ENCODE measurements around the gene FOSL2. TPM values are rescaled to one million over a fixed set of nuclear protein-coding genes. Genes with fewer than 3 reads are reported as not detected.

FOSL2 gene
- total and polyA plus RNA-seq, 8 donors = 10.0 to 39.1 (median 21.1) TPM

DNA sequence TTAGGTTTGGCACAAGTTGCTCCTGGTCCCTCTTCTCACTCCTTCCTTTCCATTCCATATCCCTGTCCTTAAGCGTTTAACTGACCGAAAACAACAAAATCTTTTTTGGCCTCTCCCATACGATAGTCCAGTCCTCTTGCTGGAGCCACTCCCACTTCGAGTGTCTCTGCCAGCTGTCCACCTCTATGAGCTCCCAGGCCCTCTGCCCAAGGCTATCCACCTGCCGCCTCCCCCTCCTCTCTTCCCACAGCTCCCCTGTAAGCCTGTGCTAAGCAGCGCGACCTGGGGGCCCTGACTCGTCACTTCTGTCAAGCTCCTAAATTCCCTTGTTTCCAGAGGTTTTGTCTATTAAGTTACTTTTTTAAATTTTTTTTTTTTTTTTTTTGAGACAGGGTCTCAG is 47.0 kb upstream of the FOSL2 start:
- Histone ChIP-seq H3K36me3 (no peaks in the 10 kb centered on the region), H3K27ac (no peak overlapping the region), H3K27me3 (no peaks in the 10 kb centered on the region), H3K4me3 (no peak overlapping the region), H3K4me1 (peaks cover 7 to 28% (median 25%) of the 10 kb centered on the region in 3 donors), H3K9me3 (no peaks in the 10 kb centered on the region)
- TF ChIP-seq, protein P1, sequence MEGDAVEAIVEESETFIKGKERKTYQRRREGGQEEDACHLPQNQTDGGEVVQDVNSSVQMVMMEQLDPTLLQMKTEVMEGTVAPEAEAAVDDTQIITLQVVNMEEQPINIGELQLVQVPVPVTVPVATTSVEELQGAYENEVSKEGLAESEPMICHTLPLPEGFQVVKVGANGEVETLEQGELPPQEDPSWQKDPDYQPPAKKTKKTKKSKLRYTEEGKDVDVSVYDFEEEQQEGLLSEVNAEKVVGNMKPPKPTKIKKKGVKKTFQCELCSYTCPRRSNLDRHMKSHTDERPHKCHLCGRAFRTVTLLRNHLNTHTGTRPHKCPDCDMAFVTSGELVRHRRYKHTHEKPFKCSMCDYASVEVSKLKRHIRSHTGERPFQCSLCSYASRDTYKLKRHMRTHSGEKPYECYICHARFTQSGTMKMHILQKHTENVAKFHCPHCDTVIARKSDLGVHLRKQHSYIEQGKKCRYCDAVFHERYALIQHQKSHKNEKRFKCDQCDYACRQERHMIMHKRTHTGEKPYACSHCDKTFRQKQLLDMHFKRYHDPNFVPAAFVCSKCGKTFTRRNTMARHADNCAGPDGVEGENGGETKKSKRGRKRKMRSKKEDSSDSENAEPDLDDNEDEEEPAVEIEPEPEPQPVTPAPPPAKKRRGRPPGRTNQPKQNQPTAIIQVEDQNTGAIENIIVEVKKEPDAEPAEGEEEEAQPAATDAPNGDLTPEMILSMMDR (IDR thresholded peaks at IDR 0.05) = no peak
- DNase-seq (peak in 3 of 6 donors; percentile 58 to 65 (median 59)), FAIRE-seq (no peak), ATAC-seq (peak; percentile 34 to 75 (median 57))
- intact Hi-C loops (cut with DNase I) = no loop called here
- WGBS, 2 donors = 29 to 40% methylated on average over 8 of the region's 8 CpGs

DNA sequence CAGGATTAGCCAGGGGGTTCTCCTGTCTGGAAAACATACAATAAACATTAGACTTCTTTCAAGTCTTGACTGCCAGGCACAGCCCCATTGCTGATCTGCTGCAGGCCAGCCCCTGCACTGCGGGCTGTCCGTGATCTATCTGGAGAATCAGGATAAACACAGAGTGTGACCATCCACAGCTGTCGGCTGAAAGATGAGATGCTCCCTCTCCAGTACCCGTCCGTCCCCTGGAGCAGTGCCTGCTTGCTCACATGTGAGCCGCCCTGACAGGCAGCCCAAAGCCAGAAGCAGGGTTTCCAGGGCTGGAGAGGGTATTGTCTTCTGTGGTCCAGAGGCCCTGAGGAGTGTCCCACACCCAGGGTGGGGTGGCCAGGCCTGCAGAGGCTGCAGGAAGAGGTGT is 46.1 kb upstream of the FOSL2 start:
- Histone ChIP-seq H3K36me3 (no peaks in the 10 kb centered on the region), H3K4me1 (peaks cover 7 to 18% (median 16%) of the 10 kb centered on the region in 3 donors), H3K9me3 (no peaks in the 10 kb centered on the region), H3K27ac (no peak overlapping the region), H3K27me3 (no peaks in the 10 kb centered on the region), H3K4me3 (no peak overlapping the region)
- WGBS, 2 donors = 85 to 90% methylated on average over 6 of the region's 6 CpGs
- ATAC-seq (no peak), FAIRE-seq (no peak), DNase-seq (peak in 1 of 6 donors; percentile 39)
- intact Hi-C loops (cut with DNase I) = no loop called here
- TF ChIP-seq, protein P1 (IDR thresholded peaks at IDR 0.05) = no peak

DNA sequence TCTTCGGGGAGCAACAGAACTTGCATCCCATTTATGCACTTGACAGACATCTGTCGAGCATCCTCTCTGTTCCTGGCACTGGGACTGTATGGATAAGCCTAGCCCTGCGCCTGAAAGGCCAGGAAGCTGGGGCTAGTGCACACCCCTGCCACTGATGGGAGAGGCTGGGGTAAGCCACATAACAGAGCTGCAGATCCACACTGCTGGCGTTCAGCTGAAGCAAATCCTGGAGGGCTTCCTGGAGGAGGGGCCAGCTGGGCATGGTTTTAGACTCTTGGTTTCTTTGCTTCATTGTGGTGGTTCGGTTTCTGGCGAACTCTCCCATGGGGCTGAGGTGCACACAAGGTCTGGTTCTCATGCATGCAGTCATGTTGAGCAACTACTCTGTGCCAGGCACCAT is 45.5 kb upstream of the FOSL2 start:
- peak in 1 of 6 donors; percentile 14 for DNase-seq

DNA sequence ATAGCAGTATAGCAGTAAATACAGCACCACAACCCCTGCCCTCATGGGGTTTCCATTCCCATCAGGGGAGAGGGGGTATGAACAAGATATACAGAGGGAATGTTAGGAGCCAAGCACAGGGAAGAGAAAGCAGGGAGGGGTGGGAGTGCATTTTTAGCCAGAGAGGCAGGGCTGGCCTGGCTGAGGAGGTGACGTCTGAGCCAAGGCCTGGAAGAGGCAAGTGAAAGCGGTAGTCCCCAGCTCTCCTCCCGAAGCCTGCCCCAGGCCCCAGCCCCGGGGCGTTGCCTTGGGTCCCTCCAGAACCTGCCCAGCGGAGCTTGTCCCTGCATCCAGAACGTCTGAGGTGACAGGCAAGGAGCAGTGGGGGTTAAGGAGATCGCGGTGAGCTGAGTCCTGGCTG is 45.1 kb upstream of the FOSL2 start:
- TF ChIP-seq, protein P1 (IDR thresholded peaks at IDR 0.05) = no peak
- no peak for ATAC-seq
- intact Hi-C loops (cut with DNase I) = no loop called here
- Histone ChIP-seq H3K4me3 (no peak overlapping the region), H3K9me3 (no peaks in the 10 kb centered on the region), H3K4me1 (peaks cover 0 to 8% (median 7%) of the 10 kb centered on the region in 3 donors), H3K36me3 (no peaks in the 10 kb centered on the region), H3K27ac (no peak overlapping the region), H3K27me3 (no peaks in the 10 kb centered on the region)
- DNase-seq = peak in 1 of 6 donors; percentile 44
- no peak for FAIRE-seq
- 88 to 89% methylated on average over 9 of the region's 9 CpGs for WGBS, 2 donors

More for the DNA sequence above, 45.5 kb upstream of the FOSL2 start:
- Histone ChIP-seq H3K9me3 (no peaks in the 10 kb centered on the region), H3K4me3 (no peak overlapping the region), H3K36me3 (no peaks in the 10 kb centered on the region), H3K4me1 (peaks cover 2 to 12% (median 11%) of the 10 kb centered on the region in 3 donors), H3K27me3 (no peaks in the 10 kb centered on the region), H3K27ac (no peak overlapping the region)
- intact Hi-C loops (cut with DNase I) = no loop called here
- ATAC-seq (no peak), FAIRE-seq (no peak)
- TF ChIP-seq, protein P1 (IDR thresholded peaks at IDR 0.05) = no peak
- 94 to 96% methylated on average over 6 of the region's 6 CpGs for WGBS, 2 donors

DNA sequence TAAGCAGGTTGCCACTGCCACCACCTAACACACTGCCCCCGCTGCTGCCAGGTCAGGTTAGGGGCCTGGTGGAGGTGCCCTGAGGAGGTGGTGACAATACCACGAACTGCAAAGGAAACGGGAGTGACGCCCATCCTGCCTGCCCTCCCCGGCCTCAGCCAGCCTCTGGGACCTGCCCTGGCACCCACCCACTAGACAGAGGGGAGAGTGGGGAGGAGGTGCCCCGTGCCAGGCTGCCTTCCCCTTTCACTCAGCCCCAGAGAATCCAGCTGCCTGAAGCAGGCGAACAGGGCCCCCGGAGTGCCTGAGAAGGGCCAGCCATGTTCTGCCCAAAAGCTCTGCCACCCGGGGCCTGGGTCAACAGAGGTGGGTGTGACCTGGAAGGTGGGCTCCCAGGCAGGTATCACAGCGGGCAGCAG is 44.5 kb upstream of the FOSL2 start:
- 78 to 83% methylated on average over 10 of the region's 10 CpGs for WGBS, 2 donors
- Histone ChIP-seq H3K27me3 (no peaks in the 10 kb centered on the region), H3K4me3 (no peak overlapping the region), H3K36me3 (no peaks in the 10 kb centered on the region), H3K9me3 (no peaks in the 10 kb centered on the region), H3K27ac (no peak overlapping the region), H3K4me1 (peaks cover 0 to 2% (median 1%) of the 10 kb centered on the region in 3 donors)
- intact Hi-C loops (cut with DNase I) = no loop called here
- FAIRE-seq (no peak), DNase-seq (peak in 1 of 6 donors; percentile 45), ATAC-seq (no peak)
- TF ChIP-seq, protein P1 (IDR thresholded peaks at IDR 0.05) = no peak

All from pancreas (tissue), 10 donors.